Measurements from ENCODE around the gene SLC15A4.

Gene SLC15A4

GRCh38 chr12:128802756-128803155 is 21.0 kb downstream of the SLC15A4 start:
- H3K9me3 Mint-ChIP-seq = no peaks in the 10 kb centered on the region
- no peak for ATAC-seq (replicated peaks)
- no peak for DNase-seq
- H3K36me3 Mint-ChIP-seq (ENCODE audit: insufficient read depth) = peaks cover 78% of the 10 kb centered on the region
- H3K4me1 Mint-ChIP-seq (ENCODE audit: low read depth in 2 of 2) = peaks cover 22 to 31% of the 10 kb centered on the region in 2 donors
- no peaks in the 10 kb centered on the region for H3K27me3 Mint-ChIP-seq
- H3K27ac Mint-ChIP-seq = peak overlapping the region in 1 of 2 donors; percentile 15
- no peak overlapping the region for H3K4me3 Mint-ChIP-seq

DNA sequence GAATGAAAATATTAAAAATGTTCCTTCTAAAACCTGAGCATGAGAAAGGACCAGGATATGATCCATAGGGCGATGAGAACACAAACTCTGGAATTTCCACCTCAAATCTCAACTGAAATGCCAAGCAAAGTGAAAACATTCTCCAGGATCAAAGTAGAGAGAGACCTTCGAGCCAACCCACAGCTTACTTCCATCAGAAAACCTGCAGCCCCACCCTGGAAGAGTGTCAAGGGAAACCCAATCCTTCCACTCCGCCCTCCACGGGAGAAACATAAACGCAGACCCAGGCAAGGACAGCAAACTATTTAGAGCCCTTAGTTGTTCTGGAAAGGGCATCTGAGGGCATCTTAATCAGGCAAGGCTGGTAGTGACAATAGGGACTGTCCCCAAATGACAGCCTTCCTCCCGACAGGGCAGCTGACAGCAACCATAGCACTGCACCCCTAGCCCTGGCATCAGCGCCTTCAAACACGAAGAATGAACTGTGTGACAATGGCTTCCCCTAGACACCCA is 21.8 kb downstream of the SLC15A4 start:
- Mint-ChIP-seq H3K4me3 (no peak overlapping the region), H3K27ac (peak overlapping the region; percentile 77 to 99), H3K9me3 (no peaks in the 10 kb centered on the region), H3K36me3 (ENCODE audit: insufficient read depth) (peaks cover 83% of the 10 kb centered on the region), H3K27me3 (no peaks in the 10 kb centered on the region), H3K4me1 (ENCODE audit: low read depth in 2 of 2) (peaks cover 29 to 31% of the 10 kb centered on the region in 2 donors)
- ATAC-seq (replicated peaks) (no peak), DNase-seq (no peak)

DNA sequence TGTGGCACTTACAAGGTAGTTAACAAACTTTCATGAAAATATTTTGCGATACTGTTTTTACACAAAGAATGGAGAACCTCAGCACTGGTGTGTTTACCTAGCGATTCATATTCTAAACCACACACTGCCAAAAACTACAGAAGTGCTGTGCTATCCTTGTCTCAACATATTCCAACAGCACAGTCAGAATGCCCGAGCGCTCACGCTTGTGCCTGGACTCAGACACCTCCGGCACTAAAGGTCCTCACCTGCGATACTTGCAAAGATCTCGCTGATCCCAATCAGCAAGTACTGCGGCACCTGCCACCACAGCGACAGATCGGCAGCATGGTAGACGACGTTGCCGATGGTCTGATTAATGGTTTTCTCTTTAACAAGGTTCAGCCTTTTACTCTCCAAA is 23.2 kb downstream of the SLC15A4 start:
- peak overlapping the region; percentile 77 to 99 for H3K27ac Mint-ChIP-seq

GRCh38 chr12:128798571-128799341 is 25.0 kb downstream of the SLC15A4 start:
- no peak for ATAC-seq (replicated peaks)
- peaks cover 85% of the 10 kb centered on the region for H3K36me3 Mint-ChIP-seq (ENCODE audit: insufficient read depth)

More for the DNA sequence above, 23.2 kb downstream of the SLC15A4 start:
- H3K9me3 Mint-ChIP-seq = no peaks in the 10 kb centered on the region
- ATAC-seq (replicated peaks) = no peak
- H3K27me3 Mint-ChIP-seq = no peaks in the 10 kb centered on the region
- peaks cover 83% of the 10 kb centered on the region for H3K36me3 Mint-ChIP-seq (ENCODE audit: insufficient read depth)
- H3K4me1 Mint-ChIP-seq (ENCODE audit: low read depth in 2 of 2) = peaks cover 42 to 45% of the 10 kb centered on the region in 2 donors
- H3K4me3 Mint-ChIP-seq = no peak overlapping the region
- no peak for DNase-seq

DNA sequence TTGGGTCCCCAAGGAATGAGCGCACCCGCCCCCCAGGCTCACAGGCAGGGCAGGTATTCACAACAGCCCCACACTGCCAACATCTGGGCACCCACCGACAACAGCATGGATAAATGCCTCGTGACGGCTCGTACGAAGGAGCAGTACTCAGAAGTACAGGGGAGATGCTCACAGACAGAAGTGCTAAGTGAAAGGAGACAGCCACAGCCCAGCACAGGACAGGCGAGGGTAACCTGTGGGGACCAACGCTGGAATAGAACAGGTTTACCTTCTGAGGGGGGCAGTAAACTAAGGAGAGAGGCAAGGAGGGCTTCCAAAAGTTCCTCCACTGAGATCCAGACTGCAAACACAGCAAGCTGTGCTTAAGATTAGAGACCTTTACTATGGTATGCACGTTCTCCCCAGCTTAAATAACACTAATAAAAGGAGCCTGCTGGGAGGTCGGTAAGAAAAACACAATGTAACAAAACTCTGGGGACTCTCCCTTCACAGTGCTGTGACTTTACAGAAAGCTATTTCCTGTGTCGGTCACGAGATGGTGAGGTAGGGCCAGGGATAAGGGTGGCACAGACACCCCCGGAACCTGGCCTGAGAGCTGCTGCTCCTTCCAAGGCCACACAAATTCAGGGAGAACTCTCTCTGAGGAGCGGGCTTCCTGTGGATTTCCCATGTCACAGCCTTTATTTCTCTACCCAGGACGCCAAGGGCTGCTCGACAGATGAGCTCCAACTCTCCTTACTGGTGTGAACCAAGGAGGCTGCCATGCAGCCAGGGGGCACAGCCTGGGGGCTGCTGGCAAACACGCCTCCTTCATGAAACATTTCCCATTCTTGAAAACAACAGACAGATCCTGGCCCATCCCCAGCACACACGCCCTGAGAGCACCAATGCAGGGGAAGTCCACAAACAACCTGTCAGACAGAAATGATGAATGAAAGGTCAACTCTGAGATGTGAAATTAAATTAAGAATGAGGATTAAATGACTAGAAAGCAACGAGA is 26.3 kb downstream of the SLC15A4 start:
- H3K27ac Mint-ChIP-seq = peak overlapping the region; percentile 99 to 100
- ATAC-seq (replicated peaks) (no peak), DNase-seq (peak in 1 of 3 experiments; percentile 45)
- no peaks in the 10 kb centered on the region for H3K27me3 Mint-ChIP-seq
- no peaks in the 10 kb centered on the region for H3K9me3 Mint-ChIP-seq
- H3K36me3 Mint-ChIP-seq (ENCODE audit: insufficient read depth) = peaks cover 84% of the 10 kb centered on the region
- H3K4me1 Mint-ChIP-seq (ENCODE audit: low read depth in 2 of 2) = peaks cover 63 to 71% of the 10 kb centered on the region in 2 donors
- H3K4me3 Mint-ChIP-seq = peak overlapping the region; percentile 76 to 87

More at GRCh38 chr12:128798571-128799341, 25.0 kb downstream of the SLC15A4 start:
- Mint-ChIP-seq H3K4me1 (ENCODE audit: low read depth in 2 of 2) (peaks cover 61 to 63% of the 10 kb centered on the region in 2 donors), H3K9me3 (no peaks in the 10 kb centered on the region), H3K4me3 (peak overlapping the region in 1 of 2 donors; percentile 76), H3K27ac (peak overlapping the region; percentile 99 to 100), H3K27me3 (no peaks in the 10 kb centered on the region)
- no peak for DNase-seq

- H3K36me3 Mint-ChIP-seq (ENCODE audit: insufficient read depth) = peaks cover 86% of the 10 kb centered on the region
- peak overlapping the region; percentile 99 to 100 for H3K27ac Mint-ChIP-seq
- peak overlapping the region; percentile 76 to 87 for H3K4me3 Mint-ChIP-seq
- no peaks in the 10 kb centered on the region for H3K27me3 Mint-ChIP-seq
- H3K4me1 Mint-ChIP-seq (ENCODE audit: low read depth in 2 of 2) = peaks cover 71 to 76% of the 10 kb centered on the region in 2 donors
- H3K9me3 Mint-ChIP-seq = no peaks in the 10 kb centered on the region
- DNase-seq = peak; percentile 35 to 59 (median 42)
- ATAC-seq (replicated peaks) = peak; percentile 67
Observed at GRCh38 chr12:128796439-128797118, 27.2 kb downstream of the SLC15A4 start.

- Mint-ChIP-seq H3K27me3 (no peaks in the 10 kb centered on the region), H3K4me1 (ENCODE audit: low read depth in 2 of 2) (peaks cover 76 to 83% of the 10 kb centered on the region in 2 donors), H3K9me3 (no peaks in the 10 kb centered on the region), H3K27ac (peak overlapping the region; percentile 99 to 100), H3K4me3 (peak overlapping the region; percentile 76 to 87), H3K36me3 (ENCODE audit: insufficient read depth) (peaks cover 83% of the 10 kb centered on the region)
- DNase-seq (peak in 1 of 3 experiments; percentile 24), ATAC-seq (replicated peaks) (no peak)
Observed at GRCh38 chr12:128795530-128796361, 28.0 kb downstream of the SLC15A4 start.

GRCh38 chr12:128794661-128795529 is 28.9 kb downstream of the SLC15A4 start:
- Mint-ChIP-seq H3K27me3 (no peaks in the 10 kb centered on the region), H3K4me1 (ENCODE audit: low read depth in 2 of 2) (peaks cover 72 to 80% of the 10 kb centered on the region in 2 donors), H3K27ac (peak overlapping the region; percentile 99 to 100), H3K9me3 (no peaks in the 10 kb centered on the region), H3K4me3 (peak overlapping the region; percentile 76 to 87), H3K36me3 (ENCODE audit: insufficient read depth) (peaks cover 75% of the 10 kb centered on the region)
- peak; percentile 72 for ATAC-seq (replicated peaks)
- DNase-seq = peak; percentile 48 to 54 (median 53)

DNA sequence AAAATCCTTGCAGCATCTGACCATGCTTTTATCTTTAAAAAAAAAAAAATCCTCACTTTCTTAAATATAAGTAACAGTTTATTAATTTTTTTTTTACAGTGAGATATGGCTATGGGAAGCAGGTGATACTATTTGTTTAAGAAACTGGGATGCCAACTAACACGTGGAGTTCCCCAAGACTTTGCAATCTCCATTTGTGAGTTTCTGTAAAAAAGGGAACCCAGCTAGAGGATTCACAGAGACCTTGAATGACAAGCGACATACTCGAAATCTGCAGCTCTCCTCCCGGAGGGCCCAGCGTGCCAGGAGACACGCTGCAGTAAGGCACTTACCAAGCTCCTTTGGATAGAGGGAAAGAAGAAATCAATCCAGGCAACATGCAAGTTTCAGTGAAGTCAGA is 30.1 kb downstream of the SLC15A4 start:
- Mint-ChIP-seq H3K4me1 (ENCODE audit: low read depth in 2 of 2) (peaks cover 71 to 83% of the 10 kb centered on the region in 2 donors), H3K27ac (peak overlapping the region; percentile 99 to 100), H3K4me3 (peak overlapping the region; percentile 76 to 87)

DNA sequence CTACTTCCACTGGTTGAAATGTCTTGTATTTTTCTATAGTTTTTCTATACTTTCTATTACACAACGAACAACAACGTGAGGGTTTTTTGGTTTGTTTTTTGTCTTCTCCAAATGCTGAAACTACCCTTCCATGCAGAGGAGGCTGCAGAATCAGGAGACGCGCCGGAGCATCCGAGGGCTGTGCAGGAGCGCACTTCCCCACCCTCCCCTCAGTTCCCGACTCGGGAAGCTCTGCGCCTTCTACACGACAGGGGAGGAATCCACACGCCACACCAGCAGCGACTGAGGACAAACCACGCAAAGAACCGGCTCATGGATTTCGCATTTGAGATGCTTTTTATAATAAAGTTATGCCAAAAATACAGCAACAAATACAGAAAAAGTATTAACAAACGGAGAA is 30.9 kb downstream of the SLC15A4 start:
- H3K4me3 Mint-ChIP-seq = peak overlapping the region in 1 of 2 donors; percentile 76
- H3K27me3 Mint-ChIP-seq = no peaks in the 10 kb centered on the region
- ATAC-seq (replicated peaks) = no peak
- peak overlapping the region; percentile 90 to 93 for H3K27ac Mint-ChIP-seq
- peaks cover 64 to 75% of the 10 kb centered on the region in 2 donors for H3K4me1 Mint-ChIP-seq (ENCODE audit: low read depth in 2 of 2)
- H3K36me3 Mint-ChIP-seq (ENCODE audit: insufficient read depth) = peaks cover 55% of the 10 kb centered on the region
- DNase-seq = no peak
- H3K9me3 Mint-ChIP-seq = no peaks in the 10 kb centered on the region

More for the DNA sequence above, 30.1 kb downstream of the SLC15A4 start:
- no peak for ATAC-seq (replicated peaks)
- no peaks in the 10 kb centered on the region for H3K9me3 Mint-ChIP-seq
- peaks cover 63% of the 10 kb centered on the region for H3K36me3 Mint-ChIP-seq (ENCODE audit: insufficient read depth)
- DNase-seq = no peak
- H3K27me3 Mint-ChIP-seq = no peaks in the 10 kb centered on the region

- Mint-ChIP-seq H3K9me3 (no peaks in the 10 kb centered on the region), H3K27ac (peak overlapping the region; percentile 90 to 93), H3K4me1 (ENCODE audit: low read depth in 2 of 2) (peaks cover 60 to 70% of the 10 kb centered on the region in 2 donors), H3K36me3 (ENCODE audit: insufficient read depth) (peaks cover 50% of the 10 kb centered on the region), H3K27me3 (no peaks in the 10 kb centered on the region), H3K4me3 (peak overlapping the region; percentile 61 to 76)
- DNase-seq (no peak), ATAC-seq (replicated peaks) (no peak)
Observed at GRCh38 chr12:128792398-128792797, 31.4 kb downstream of the SLC15A4 start.
